ENCODE data around the gene AGBL3.
"Not testable (repeated sequence)": the region's sequence is repeated elsewhere in the genome, so short reads cannot be mapped to it uniquely, and the experiment has no call there.

Gene AGBL3

DNA sequence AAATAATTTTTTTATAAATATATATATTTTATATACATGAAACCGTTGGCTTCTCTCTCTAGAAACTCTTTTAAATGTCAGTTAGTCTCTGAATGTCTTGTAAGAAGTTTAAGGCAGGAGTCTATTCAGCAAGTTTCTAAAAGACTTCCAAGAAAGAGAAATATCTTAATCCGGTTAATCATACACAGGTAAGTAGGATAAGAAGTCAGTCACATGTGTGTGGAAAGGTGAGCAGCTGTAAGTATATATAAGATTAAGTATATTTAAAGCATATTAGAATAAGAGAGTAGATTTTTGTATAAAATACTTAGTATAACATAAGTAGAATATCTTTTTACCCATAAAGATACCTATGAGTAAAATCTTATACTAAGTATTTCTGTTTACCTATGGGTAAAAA is 48.9 kb downstream of the AGBL3 start:
- DNase-seq (ENCODE audit: low read depth, low spot score): no peak
- no peak overlapping the region for H3K4me3 ChIP-seq (ENCODE audit: low read length)

DNA sequence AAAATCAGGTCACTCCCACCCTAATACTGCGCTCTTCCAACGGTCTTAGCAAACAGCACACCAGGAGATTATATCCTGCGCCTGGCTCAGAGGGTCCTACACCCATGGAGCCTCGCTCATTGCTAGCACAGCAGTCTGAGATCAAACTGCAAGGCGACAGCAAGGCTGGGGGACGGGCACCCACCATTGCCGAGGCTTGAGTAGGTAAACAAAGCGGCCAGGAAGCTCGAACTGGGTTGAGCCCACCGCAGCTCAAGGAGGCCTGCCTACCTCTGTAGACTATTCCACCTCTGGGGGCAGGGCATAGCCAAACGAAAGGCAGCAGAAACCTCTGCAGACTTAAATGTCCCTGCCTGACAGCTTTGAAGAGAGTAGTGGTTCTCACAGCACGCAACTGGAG is 80.7 kb downstream of the AGBL3 start:
- DNase-seq (ENCODE audit: low read depth, low spot score); H3K4me3 ChIP-seq (ENCODE audit: low read length): not testable (repeated sequence)

DNA sequence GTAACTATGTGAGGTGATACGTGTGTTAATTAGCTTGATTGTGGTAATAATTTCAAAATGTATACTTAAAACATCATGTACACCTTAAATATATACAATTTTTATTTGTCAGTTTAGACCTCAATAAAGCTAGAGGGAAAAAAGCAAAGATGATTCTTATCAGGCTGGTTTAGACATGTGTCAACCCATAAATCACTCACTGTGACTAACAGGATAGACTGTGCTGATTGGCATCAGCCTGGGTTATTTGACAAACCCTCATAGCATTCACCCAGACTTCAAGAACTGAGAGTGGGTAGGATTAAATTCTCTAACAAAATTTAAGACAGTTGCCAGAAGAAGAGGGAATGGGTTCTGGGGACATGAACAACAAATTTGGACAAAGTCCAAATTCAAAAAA is 87.8 kb downstream of the AGBL3 start:
- no peak for DNase-seq (ENCODE audit: low read depth, low spot score)
- no peak overlapping the region for H3K4me3 ChIP-seq (ENCODE audit: low read length)

DNA sequence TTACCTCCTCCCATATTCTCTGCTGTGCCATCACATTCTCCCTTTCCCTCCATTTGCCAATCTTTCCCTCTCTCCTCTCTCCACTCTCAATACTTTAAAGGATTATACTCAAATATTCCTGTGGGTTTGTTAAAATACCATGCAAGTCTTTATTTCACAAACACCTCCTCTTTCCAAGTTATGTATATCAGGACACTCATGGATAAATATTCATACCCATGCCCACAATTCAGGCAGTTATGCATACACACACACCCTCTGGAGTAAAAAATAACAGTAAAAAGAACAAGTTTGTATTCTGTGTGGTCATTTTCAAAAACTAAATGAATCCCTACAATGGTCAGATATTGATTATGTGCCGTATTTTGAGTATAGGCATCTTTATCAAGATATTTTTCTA is 88.2 kb downstream of the AGBL3 start:
- no peak for DNase-seq (ENCODE audit: low read depth, low spot score)
- H3K4me3 ChIP-seq (ENCODE audit: low read length): no peak overlapping the region

DNA sequence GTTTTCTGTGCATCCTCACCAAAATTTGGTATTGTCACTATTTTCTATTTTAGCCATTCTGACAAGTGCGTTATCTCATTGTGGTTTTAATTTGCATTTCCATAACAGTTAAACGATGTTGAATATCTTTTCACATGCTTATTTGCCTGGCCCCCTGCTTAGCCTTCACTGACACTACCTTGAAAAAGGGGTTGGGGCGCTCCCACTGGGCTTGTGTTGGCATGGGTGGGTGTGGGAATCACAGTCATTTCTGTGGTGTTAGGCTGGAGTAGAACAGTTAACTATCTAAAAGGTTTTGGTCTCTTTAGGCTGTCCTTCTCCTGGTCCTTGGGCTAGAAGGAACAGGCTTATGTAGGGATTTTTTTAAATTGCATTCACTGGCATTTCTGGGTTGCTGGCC is 89.4 kb downstream of the AGBL3 start:
- DNase-seq (ENCODE audit: low read depth, low spot score): no peak
- no peak overlapping the region for H3K4me3 ChIP-seq (ENCODE audit: low read length)

DNA sequence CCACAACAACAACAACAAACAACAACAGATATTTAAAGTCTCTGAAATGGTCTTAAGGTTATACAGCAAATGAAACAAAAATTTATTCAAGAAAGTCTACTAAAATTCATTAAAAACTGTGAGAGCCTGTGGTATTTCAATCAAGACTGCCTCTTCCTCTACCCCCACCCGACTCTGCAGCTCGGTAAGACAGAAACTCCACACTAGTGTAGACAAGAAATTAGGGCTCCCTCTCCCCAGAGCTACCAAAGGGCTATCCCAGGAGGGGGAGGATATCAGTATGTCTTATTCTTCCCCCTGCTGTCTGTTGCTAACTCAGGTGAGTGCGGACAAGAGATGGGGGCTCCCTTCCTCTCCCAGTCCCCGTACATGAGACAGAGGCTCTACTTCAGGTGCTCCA is 90.6 kb downstream of the AGBL3 start:
- no peak overlapping the region for H3K4me3 ChIP-seq (ENCODE audit: low read length)
- DNase-seq (ENCODE audit: low read depth, low spot score): no peak

DNA sequence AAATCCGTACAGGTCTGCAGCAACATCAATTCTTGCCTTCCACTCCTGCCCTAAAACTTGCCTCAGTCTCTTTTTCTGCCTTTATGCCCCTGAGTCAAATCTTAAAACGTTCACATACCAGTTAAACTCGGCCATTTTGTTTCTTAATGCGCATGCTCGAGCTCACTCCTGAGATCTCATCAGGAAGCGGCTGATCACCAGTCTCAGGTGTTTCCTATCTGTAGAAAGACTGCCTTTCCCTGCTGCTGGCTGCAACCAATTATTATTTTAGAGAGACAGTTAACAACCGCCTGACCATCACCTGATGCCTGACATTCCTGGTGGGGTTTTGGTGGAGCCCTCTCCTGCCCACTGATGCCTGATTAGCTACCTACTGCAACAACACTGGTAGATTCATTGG is 91.3 kb downstream of the AGBL3 start:
- H3K4me3 ChIP-seq (ENCODE audit: low read length): no peak overlapping the region
- no peak for DNase-seq (ENCODE audit: low read depth, low spot score)

DNA sequence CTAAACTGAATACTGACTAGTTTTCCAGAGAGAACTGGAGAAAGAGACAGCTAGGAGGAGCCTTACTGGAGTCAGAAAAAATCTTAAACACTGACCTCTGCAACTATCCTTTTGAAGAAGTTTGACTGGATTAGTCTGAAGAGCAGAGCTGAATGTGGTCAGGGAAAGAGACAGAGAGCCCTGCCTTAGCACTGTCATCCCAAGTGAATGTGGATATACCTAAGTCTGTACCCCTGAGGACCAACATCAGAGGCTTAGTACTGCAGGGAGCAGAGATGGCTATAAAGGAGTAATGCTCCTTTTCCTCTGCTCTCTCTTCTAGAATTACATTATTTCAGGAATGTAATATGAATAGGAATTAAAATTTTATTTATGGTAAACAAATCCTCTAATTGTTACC is 91.7 kb downstream of the AGBL3 start:
- DNase-seq (ENCODE audit: low read depth, low spot score): no peak
- H3K4me3 ChIP-seq (ENCODE audit: low read length): no peak overlapping the region

DNA sequence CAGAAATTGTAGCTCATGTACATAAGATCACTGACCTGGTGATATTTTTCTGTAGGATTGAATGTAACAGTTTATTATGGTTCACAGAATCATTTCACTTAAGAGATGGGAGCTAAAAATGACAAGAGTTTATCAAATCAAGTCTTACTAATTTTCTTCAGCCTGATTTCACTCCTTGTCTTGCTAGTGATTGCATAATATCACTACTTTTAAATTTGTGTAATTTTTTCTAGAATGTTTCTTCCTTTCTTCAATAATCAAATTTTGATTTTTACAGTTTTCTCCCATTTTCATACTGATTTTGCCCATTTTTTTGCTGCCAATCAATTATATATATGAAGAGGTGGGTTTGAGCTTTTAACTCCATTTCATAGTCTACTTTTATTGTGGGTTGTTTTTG is 92.8 kb downstream of the AGBL3 start:
- H3K4me3 ChIP-seq (ENCODE audit: low read length): no peak overlapping the region
- no peak for DNase-seq (ENCODE audit: low read depth, low spot score)

DNA sequence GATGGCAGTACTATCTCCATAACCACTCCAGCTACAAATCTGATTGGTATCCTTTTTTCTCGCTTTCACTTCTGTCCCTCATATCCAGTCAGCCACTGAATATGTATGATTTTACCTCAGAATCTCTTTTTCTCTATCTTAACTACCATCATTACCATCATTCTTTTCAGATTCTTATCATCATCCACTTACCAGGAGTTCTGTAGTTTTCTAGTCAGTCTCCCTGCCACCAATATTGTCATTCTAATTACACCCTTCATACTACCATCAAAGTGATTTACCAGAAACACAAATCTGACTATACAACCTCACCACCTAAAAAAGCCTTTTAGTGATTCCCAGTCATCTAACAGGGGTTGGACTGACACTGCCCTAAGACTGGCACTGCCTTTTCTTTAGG is 96.7 kb downstream of the AGBL3 start:
- DNase-seq (ENCODE audit: low read depth, low spot score): no peak
- H3K4me3 ChIP-seq (ENCODE audit: low read length): no peak overlapping the region

DNA sequence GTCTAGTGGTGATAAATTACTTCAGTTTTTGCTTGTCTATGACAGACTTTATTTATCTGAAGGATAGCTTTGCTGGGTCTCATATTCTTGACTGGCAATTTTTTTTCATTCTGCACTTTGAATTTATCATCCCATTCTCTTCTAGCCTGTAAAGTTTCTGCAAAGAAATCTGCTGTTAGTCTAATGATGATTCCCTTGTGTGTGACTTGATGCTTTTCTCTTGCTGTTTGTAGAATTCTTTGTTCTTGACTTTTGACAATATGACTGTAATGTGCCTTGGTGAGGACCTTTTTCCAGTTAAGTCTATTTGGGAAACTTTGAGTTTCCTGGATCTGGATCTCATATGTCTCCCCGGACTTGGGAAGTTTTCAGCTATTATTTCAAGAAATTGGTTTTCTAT is 102.3 kb downstream of the AGBL3 start:
- DNase-seq (ENCODE audit: low read depth, low spot score): no peak
- no peak overlapping the region for H3K4me3 ChIP-seq (ENCODE audit: low read length)

DNA sequence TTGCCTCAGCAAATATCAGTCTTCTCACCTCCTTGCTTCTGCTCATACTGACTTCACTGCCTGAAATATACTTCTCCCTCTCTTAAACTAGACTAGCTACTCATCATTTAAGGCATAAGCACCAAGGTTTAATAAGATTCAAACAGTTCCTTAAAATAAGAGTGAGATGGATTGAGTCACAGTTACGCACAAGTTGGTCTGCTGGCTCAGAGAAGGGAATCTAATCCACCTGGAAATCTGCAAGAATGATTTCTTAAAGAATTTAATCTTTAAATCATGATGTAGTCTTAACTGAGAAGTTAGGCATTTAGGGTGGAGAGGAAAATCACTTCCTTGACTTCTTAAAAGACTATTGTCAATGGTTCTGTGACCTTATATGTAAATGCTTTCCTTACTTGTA is 105.4 kb downstream of the AGBL3 start:
- no peak for DNase-seq (ENCODE audit: low read depth, low spot score)
- no peak overlapping the region for H3K4me3 ChIP-seq (ENCODE audit: low read length)

DNA sequence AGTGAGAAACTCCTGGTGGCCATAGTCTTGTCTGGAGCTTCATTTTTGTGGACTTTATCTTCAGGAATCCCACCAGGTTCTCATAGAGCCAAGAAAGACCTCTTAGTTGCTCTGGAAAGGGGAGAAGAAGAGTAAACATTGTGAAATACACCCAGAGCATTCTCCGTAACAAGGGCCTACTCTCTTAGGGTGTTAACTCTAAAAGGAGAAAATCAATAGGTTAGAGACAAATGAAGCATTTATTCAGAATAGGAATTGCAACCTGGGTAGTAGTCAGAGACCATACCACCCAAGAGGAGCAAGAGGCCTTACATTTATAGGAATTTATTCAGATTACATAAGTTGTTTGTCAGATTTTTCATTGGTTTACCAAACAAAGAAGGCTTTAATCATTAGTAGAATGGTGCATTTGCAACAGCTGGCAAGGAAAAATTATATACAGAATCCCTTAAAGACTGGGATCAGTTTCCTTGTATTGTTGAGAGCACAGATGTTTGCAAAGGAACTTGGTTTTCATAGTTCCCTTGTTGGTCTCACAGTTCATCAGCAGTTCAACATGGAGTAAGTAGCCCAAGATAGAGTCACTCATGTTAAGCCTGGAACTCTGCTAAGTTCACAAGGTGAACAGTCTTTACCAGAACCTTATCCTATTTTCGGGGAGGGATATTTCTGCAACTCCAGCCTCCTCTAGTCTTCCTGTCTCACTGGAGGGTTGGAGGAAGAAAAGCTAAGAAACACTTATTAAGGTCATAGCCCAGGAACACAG is 108.3 kb downstream of the AGBL3 start:
- DNase-seq (ENCODE audit: low read depth, low spot score): no peak
- H3K4me3 ChIP-seq (ENCODE audit: low read length): no peak overlapping the region

DNA sequence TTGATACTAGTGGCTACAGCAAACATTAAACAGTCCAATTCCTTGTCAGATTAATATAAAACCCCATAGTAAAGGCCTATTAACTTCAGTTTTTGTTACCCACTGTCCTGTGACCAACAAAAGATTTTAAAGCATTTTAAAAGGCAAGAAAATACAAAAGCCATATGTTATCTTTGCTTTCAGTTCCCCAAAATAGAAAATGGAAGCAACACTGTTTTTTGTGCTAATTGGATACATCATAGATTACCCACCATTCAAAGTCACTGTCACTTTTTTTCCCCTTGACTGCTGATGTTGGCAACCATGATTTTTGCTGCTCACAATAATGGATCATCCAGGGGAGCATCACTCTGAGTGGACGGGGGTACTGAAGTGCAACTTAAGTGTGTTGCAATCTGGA is 109.1 kb downstream of the AGBL3 start:
- no peak for DNase-seq (ENCODE audit: low read depth, low spot score)

DNA sequence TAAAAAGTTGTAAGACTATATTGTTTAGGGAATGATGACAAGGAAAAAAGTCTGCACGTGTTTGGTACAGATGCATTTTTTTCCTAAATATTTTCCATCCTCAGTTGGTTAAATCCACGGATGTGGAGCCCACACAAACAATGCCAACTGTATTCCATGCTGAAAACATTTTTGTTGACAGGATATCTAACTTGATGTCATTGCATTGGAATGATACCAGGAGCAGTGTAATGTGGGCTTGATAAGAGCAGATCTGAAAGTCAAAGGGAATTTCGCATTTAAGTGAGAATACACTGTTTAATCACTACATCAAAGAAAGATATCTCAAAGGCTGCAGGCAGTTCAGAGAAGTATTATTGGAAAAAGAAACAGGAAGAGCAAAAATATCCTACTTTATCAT is 112.1 kb downstream of the AGBL3 start:
- no peak overlapping the region for H3K4me3 ChIP-seq (ENCODE audit: low read length)
- DNase-seq (ENCODE audit: low read depth, low spot score): no peak

More for the DNA sequence above, 109.1 kb downstream of the AGBL3 start:
- H3K4me3 ChIP-seq (ENCODE audit: low read length): no peak overlapping the region

DNA sequence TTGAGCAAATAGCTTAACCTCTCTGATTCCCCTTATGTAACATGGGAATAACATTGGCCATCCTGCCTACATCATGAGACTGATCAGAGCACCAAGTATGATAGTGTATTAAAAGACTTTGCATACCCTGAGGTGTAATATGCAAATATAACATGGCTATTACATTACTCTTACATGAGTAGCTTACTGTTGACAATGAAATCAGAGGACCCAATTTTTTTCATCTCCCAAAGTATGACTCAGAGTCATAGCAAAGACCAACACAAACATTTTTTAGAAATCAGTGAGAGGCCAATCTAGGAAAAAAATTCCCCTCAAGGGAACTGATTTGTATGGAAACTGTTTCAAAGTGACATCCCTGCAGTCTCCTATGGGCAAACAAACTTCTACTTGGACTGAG is 114.5 kb downstream of the AGBL3 start:
- no peak overlapping the region for H3K4me3 ChIP-seq (ENCODE audit: low read length)
- DNase-seq (ENCODE audit: low read depth, low spot score): no peak

DNA sequence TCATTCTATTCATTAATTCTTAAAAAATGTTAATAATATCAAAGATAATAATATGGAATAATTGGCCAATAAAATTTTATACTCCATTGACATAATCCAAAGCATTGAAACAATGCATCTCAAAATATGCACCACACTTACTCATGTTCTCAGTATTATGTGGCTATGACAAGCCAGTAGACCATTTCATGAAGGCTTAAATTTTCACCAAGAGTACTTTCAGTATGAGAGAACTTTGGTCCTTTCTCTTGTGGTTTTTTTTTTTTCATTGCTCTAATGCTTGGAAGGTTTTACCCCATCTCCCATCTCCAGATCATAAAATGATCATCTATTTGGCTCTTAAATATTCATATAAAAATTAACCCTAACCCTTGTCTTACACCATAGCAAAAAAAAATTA is 116.1 kb downstream of the AGBL3 start:
- H3K4me3 ChIP-seq (ENCODE audit: low read length): no peak overlapping the region
- DNase-seq (ENCODE audit: low read depth, low spot score): no peak

DNA sequence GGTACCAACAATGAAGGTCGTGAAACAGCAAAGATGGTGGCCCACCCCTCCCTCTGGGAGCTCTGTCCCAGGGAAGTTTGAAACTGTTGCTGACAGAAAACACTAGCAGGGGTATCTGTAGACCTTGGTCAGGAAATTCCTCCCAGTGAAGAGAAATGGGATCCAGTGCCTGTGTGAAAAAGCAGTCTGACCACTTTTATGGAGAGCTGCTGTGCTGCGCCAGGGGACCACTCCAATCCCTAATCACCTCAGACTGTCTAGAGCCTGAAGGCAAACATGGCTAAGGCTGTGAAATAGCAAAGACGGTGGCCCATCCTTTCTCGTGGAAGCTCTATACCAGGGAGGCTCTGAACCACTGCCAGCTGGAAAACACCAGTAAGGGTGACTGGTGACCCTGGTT is 123.3 kb downstream of the AGBL3 start:
- no peak for DNase-seq (ENCODE audit: low read depth, low spot score)
- H3K4me3 ChIP-seq (ENCODE audit: low read length): no peak overlapping the region

DNA sequence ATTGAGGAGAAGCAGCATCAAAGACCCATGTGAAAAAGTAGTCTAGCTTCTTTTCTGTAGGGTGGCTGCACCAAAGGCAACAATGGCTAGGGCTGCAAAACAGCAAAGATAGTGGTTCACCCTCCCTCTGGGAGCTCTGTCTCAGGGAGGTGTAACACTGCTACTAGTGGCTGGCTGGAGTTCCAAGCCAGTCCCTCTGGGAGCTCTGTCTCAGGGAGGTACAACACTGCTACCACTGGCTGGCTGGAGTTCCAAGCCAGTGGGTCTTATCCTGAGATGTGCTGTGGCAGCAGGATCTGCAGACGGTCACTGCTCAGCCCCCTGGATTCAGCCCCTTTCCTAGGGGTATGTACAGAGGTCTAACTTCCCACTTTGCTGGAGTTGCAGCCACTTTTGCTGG is 123.7 kb downstream of the AGBL3 start:
- H3K4me3 ChIP-seq (ENCODE audit: low read length): no peak overlapping the region
- DNase-seq (ENCODE audit: low read depth, low spot score): no peak

DNA sequence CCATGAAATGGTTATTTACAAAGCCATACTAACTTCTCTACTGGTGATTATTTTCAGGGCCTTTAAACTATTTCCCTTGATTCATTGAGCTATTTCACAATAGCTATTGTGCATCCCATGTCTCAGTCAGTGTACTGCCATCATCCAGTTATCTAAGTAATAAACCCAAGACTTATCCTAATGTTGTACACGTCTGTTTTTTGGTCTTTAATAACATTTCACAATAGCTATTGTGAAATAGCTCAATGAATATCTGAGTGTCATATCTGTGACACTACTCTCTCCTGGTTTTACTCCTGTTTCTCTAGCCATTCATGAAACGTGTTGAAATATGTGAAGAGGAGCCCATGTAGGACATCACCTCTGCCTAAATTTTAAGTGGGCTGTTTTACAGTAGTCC is 125.1 kb downstream of the AGBL3 start:
- DNase-seq (ENCODE audit: low read depth, low spot score): no peak
- no peak overlapping the region for H3K4me3 ChIP-seq (ENCODE audit: low read length)

DNA sequence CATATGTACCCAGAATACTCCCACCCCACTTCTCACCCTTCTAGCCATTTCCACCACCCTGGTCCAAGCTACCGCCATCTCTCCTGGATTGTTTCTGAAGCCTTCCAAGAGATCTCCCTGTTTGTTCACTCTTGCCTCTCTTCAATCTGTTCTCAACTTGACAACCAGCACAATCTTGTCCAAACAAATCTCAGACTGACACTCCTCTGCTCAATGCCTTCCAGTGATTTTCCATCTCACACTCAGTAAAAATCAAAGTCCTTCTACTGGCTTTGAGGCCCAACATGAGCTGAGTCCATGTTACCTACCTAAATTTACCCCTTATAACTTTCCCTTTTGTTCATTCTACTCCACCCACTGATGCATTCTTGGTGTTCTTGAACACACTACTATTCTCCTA is 128.3 kb downstream of the AGBL3 start:
- no peak for DNase-seq (ENCODE audit: low read depth, low spot score)

DNA sequence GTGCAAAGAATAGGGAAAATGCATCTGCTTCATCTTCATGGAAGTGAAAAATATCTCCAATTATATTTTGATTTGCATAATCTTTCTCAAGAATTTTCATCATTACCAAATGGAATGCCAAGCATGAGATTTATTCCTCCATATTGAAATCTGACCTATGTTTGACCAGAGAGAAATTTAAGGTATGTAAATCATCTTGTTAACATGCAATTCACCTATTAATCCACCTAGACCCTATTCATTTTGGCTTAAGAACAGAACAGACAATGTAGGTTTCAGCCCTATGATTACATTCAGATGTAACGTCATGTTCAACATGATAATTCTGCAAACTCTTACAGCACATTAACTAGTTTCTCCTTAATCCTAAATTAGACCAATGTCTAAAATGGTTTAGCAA is 130.8 kb downstream of the AGBL3 start:
- DNase-seq (ENCODE audit: low read depth, low spot score): no peak
- H3K4me3 ChIP-seq (ENCODE audit: low read length): no peak overlapping the region

More for the DNA sequence above, 128.3 kb downstream of the AGBL3 start:
- H3K4me3 ChIP-seq (ENCODE audit: low read length): no peak overlapping the region
